BJ (cell line): Measurements from ENCODE around the gene GAB2. TPM values are rescaled to one million over a fixed set of nuclear protein-coding genes. Genes with fewer than 3 reads are reported as not detected.
"Not testable (repeated sequence)": the region's sequence is repeated elsewhere in the genome, so short reads cannot be mapped to it uniquely, and the experiment has no call there.

Source experiments
- CTCF ChIA-PET: fragments of 350-600 bp; formaldehyde crosslinking; extraction: SDS; loops from one replicate; lab custom pipeline; 2021; ENCODE audit warnings: antibody characterized with exemption, inconsistent platforms; lab: Yijun Ruan, JAX
- POLR2A ChIA-PET: fragments of 300-600 bp; sonication (Branson Sonifier 250); formaldehyde crosslinking; extraction: SDS; loops from one replicate; lab custom pipeline; 2021; ENCODE audit warnings: antibody characterized with exemption; lab: Charles Lee
- DNase-seq: peaks from one replicate; pipeline ENCODE4 v3.0.0-alpha.2; 2011; ENCODE audit warnings: low read depth
- H3K27me3 ChIP-seq: 2 replicates; pipeline ENCODE4 v1.6.0; 2011; ENCODE audit warnings: low read length; ENCODE audit not compliant: control insufficient read depth, insufficient read depth
- H3K36me3 ChIP-seq: 2 replicates; pipeline ENCODE4 v1.5.1; 2011; ENCODE audit warnings: low read length; ENCODE audit not compliant: control insufficient read depth, insufficient read depth
- H3K4me3 ChIP-seq: 2 replicates; pipeline ENCODE4 v1.5.1; 2011; ENCODE audit warnings: low read depth, mild to moderate bottlenecking, control low read depth, low read length
- polyA minus RNA-seq: library from RNA; depleted of rRNA, polyadenylated mRNA; stranded (reverse); fragments of >200 nt; gene quantifications from 2 replicates; pipeline ENCODE4 v1.2.3, GENCODE V29; 2011; rRNA and poly(A)+ RNA removed
- polyA plus RNA-seq: library from polyadenylated mRNA; depleted of rRNA; stranded (reverse); fragments of >200 nt; gene quantifications from 2 replicates; pipeline ENCODE4 v1.2.3, GENCODE V29; 2011; rRNA removed
- TF ChIP-seq, protein P1 (sequence below): IDR thresholded peaks from 2 replicates; pipeline ENCODE4 v1.5.1; 2011; ENCODE audit warnings: low read depth, mild to moderate bottlenecking, control low read depth, inconsistent platforms, low read length, moderate library complexity; ENCODE audit not compliant: insufficient read depth

Gene GAB2, protein sequence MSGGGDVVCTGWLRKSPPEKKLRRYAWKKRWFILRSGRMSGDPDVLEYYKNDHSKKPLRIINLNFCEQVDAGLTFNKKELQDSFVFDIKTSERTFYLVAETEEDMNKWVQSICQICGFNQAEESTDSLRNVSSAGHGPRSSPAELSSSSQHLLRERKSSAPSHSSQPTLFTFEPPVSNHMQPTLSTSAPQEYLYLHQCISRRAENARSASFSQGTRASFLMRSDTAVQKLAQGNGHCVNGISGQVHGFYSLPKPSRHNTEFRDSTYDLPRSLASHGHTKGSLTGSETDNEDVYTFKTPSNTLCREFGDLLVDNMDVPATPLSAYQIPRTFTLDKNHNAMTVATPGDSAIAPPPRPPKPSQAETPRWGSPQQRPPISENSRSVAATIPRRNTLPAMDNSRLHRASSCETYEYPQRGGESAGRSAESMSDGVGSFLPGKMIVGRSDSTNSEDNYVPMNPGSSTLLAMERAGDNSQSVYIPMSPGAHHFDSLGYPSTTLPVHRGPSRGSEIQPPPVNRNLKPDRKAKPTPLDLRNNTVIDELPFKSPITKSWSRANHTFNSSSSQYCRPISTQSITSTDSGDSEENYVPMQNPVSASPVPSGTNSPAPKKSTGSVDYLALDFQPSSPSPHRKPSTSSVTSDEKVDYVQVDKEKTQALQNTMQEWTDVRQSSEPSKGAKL
- polyA plus RNA-seq (8.4 and 12.2 TPM in 2 replicates), polyA minus RNA-seq (12.1 and 13.9 TPM in 2 replicates)

DNA sequence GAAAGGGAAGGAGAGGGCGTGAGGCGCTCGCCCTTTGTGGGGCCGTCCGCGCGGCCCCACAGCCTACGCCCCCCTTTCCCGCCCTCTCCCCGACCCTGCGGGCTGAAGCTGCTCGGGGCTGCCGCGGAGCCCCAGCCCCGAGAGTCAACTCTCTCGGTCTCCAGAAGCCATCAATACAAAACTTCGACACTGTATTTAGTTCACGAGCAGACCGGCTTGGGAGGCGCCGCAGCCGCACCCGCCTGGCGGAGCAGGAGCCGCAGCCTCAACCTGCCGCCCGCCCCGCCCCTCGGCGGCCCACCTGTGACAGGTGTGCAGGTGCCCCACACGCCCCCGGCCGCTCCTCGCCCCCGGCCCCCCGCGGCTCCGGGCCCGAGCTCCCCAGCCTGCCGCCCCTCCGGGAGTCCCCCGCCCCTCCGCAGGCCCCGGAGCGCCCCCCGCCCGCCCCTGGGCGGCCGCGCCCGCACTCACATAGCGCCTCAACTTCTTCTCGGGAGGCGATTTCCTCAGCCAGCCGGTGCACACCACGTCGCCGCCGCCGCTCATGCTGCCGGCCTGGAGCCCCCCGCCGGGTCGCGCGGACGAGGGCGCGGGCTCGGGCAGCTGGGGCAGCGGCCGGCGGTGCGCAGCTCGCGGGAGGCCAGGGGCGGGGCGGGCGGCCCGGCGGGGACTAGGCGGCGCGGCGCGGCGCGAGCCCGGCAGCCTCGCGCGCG is at the start of gene GAB2:
GAB2 (minus strand) TSS at position 646 of the 713 bp plus-strand sequence; CDS start at position 546, 100 bp downstream.
- ChIA-PET CTCF (interaction anchor here (0.6 to 5.9 kb wide), 10 partner anchors 10 to 974 kb away, joined by 3 to 50 read pairs (median 4); partner anchors contain the start of gene NARS2), POLR2A (interaction anchor here (0.6 kb wide), 2 partner anchors 676 to 905 kb away, joined by 4 to 6 read pairs; no protein-coding TSS in a partner anchor)
- DNase-seq = no peak
- Histone ChIP-seq H3K36me3 (no peaks in the 10 kb centered on the region), H3K4me3 (peak within 1 kb of the TSS; percentile 70), H3K27me3 (no peaks in the 10 kb centered on the region)
- TF ChIP-seq, protein P1, sequence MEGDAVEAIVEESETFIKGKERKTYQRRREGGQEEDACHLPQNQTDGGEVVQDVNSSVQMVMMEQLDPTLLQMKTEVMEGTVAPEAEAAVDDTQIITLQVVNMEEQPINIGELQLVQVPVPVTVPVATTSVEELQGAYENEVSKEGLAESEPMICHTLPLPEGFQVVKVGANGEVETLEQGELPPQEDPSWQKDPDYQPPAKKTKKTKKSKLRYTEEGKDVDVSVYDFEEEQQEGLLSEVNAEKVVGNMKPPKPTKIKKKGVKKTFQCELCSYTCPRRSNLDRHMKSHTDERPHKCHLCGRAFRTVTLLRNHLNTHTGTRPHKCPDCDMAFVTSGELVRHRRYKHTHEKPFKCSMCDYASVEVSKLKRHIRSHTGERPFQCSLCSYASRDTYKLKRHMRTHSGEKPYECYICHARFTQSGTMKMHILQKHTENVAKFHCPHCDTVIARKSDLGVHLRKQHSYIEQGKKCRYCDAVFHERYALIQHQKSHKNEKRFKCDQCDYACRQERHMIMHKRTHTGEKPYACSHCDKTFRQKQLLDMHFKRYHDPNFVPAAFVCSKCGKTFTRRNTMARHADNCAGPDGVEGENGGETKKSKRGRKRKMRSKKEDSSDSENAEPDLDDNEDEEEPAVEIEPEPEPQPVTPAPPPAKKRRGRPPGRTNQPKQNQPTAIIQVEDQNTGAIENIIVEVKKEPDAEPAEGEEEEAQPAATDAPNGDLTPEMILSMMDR = no peak

DNA sequence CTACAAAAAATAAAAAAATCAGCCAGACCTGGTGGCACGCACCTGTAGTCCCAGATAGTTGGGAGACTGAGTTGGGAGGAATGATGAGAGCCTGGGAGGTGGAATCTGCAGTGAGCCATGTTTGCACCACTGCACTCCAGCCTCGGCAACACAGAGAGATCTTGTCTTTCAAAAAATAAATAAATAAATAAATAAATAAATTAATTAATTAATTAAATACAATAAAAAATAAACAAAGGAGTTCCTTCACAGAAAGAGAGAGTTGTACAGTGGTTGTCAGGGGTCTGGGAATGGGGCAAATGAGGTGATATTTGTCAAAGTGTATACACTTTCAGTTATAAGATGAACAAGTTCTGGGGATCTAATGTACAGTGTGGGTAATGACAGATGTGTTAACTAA is 49.8 kb upstream of the GAB2 start:
- no peak for DNase-seq
- H3K27me3 ChIP-seq = no peaks in the 10 kb centered on the region
- no peaks in the 10 kb centered on the region for H3K36me3 ChIP-seq
- CTCF ChIA-PET = no interaction called here
- POLR2A ChIA-PET = no interaction called here
- TF ChIP-seq, protein P1 = no peak
- H3K4me3 ChIP-seq = no peak overlapping the region

DNA sequence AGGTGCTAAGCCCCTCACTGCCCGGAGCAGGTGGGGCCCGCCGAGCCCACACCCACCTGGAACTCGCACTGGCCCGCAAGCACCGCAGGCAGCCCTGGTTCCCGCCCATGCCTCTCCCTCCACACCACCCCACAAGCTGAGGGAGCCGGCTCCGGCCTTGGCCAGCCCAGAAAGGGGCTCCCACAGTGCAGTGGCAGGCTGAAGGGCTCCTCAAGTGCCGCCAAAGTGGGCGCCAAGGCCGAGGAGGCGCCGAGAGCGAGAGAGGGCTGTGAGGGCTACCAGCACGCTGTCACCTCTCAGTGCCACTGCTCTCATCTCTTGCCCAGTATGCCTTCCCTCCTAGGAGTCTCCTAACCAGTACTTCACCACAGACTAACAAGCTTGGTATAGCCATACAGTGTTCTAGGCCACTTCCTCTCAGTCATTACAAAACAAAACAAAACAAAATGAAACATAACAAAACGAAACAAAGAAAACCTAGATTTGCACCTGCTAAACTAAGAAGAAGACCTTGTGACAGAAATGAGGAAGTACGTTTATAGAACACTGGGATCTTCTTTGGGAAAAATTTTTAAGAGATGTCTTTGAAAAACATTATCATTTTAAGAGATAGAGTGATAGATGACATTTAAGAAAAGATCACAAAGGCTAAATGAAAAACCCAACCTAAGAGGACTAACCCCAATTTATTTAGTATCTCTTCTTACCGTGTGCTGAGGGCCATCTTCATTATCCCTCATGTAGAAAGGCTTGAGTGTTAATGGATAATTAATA is 47.7 kb upstream of the GAB2 start:
- TF ChIP-seq, protein P1 = no peak
- Histone ChIP-seq H3K36me3 (no peaks in the 10 kb centered on the region), H3K27me3 (no peaks in the 10 kb centered on the region), H3K4me3 (no peak overlapping the region)
- no peak for DNase-seq
- CTCF ChIA-PET = no interaction called here
- POLR2A ChIA-PET = no interaction called here

DNA sequence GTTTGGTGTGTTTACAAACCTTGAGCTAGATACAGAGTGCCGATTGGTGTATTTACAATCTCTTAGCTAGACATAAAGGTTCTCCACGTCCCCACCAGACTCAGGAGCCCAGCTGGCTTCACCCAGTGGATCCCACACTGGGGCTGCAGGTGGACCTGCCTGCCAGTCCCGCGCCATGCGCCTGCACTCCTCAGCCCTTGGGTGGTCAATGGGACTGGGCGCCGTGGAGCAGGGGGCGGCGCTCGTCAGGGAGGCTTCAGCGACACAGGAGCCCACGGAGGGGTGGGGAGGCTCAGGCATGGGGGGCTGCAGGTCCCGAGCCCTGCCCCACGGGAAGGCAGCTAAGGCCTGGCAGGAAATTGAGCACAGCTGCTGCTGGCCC is 47.2 kb upstream of the GAB2 start:
- POLR2A ChIA-PET, DNase-seq, H3K36me3 ChIP-seq, H3K27me3 ChIP-seq, H3K4me3 ChIP-seq, CTCF ChIA-PET: not testable (repeated sequence)

DNA sequence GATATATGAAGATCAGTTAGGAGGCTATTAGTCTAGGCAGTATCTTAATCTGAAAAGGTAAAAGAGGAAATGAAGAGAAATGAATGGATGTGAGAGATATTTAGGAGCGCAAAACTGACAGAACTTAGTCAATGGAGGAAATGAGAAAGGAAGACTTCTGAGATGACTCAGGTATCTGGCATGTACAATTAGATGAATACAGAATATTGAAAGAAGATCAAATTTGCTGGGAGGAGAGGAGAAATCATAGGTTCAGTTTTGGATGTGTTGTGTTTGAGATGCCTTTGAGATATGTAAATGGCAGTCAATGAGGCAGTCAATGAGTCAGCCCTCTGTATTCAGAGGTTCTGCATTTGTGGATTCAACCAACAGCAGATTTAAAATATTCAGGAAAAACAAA is 42.9 kb upstream of the GAB2 start:
- H3K36me3 ChIP-seq = no peaks in the 10 kb centered on the region
- CTCF ChIA-PET = no interaction called here
- H3K4me3 ChIP-seq = no peak overlapping the region
- POLR2A ChIA-PET = no interaction called here
- TF ChIP-seq, protein P1 = no peak
- no peaks in the 10 kb centered on the region for H3K27me3 ChIP-seq
- no peak for DNase-seq
